AG09319 (cell line): ENCODE measurements around the gene AKAP12.

Experiments used
- DNase-seq: peaks from one replicate; pipeline ENCODE4 v3.0.0-alpha.2; 2010; ENCODE audit warnings: low read depth; ENCODE audit errors: extremely low read depth
- TF ChIP-seq, protein P1 (sequence below): IDR thresholded peaks from 2 replicates; pipeline ENCODE4 v1.5.1; 2011; ENCODE audit warnings: low read depth, mild to moderate bottlenecking, inconsistent platforms, low read length, moderate library complexity

The AKAP12 gene, protein sequence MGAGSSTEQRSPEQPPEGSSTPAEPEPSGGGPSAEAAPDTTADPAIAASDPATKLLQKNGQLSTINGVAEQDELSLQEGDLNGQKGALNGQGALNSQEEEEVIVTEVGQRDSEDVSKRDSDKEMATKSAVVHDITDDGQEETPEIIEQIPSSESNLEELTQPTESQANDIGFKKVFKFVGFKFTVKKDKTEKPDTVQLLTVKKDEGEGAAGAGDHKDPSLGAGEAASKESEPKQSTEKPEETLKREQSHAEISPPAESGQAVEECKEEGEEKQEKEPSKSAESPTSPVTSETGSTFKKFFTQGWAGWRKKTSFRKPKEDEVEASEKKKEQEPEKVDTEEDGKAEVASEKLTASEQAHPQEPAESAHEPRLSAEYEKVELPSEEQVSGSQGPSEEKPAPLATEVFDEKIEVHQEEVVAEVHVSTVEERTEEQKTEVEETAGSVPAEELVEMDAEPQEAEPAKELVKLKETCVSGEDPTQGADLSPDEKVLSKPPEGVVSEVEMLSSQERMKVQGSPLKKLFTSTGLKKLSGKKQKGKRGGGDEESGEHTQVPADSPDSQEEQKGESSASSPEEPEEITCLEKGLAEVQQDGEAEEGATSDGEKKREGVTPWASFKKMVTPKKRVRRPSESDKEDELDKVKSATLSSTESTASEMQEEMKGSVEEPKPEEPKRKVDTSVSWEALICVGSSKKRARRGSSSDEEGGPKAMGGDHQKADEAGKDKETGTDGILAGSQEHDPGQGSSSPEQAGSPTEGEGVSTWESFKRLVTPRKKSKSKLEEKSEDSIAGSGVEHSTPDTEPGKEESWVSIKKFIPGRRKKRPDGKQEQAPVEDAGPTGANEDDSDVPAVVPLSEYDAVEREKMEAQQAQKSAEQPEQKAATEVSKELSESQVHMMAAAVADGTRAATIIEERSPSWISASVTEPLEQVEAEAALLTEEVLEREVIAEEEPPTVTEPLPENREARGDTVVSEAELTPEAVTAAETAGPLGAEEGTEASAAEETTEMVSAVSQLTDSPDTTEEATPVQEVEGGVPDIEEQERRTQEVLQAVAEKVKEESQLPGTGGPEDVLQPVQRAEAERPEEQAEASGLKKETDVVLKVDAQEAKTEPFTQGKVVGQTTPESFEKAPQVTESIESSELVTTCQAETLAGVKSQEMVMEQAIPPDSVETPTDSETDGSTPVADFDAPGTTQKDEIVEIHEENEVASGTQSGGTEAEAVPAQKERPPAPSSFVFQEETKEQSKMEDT (N-terminal part only)

DNA sequence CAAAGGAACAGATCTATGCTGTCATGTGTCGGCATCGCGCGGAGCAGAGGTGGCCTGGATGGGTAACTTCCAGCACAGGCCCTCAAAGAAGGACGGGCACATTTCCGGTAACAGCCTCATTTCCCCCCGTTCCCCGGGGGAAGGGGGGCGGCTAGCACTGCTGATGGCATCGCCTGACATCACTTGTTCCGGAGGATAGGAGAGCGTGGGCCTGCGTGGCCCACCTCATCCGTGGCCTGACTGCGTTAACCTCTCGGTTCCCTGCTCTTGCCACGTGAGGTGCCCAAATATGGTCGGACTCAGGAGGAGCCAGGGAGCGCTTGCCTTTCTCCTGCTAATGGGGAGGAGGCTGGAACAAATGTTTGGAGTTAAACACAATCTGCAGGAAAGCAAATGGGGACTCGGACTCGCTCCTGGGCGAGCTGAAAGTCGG is at the start of gene AKAP12:
Gene AKAP12 (plus strand): TSS at position 365 of the 433 bp plus-strand sequence. CDS start 596 bp downstream, outside the sequence.
- DNase-seq, result peak; percentile 24
- TF ChIP-seq, protein P1, sequence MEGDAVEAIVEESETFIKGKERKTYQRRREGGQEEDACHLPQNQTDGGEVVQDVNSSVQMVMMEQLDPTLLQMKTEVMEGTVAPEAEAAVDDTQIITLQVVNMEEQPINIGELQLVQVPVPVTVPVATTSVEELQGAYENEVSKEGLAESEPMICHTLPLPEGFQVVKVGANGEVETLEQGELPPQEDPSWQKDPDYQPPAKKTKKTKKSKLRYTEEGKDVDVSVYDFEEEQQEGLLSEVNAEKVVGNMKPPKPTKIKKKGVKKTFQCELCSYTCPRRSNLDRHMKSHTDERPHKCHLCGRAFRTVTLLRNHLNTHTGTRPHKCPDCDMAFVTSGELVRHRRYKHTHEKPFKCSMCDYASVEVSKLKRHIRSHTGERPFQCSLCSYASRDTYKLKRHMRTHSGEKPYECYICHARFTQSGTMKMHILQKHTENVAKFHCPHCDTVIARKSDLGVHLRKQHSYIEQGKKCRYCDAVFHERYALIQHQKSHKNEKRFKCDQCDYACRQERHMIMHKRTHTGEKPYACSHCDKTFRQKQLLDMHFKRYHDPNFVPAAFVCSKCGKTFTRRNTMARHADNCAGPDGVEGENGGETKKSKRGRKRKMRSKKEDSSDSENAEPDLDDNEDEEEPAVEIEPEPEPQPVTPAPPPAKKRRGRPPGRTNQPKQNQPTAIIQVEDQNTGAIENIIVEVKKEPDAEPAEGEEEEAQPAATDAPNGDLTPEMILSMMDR, result no peak

DNA sequence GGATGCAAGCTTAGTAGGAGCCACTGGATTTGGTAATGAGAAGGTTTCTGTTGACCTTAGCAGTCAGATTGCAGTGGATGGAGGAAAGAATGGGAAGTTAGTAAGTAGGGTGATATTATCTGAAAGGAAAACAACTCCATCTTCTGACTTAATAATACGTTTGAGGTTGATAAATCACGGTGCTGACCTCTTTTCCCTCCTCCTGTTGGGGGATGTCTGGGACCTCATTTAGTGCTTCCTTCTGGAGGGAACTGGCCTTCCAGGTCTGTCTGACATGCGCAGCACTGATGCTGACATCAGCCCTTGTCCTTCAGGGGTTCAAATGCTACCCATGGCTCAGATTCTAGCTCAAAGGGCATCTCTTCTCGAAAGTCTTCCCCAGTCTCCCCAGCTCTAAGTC is 48.2 kb upstream of the AKAP12 start:
- TF ChIP-seq, protein P1, result no peak
- no peak for DNase-seq

DNA sequence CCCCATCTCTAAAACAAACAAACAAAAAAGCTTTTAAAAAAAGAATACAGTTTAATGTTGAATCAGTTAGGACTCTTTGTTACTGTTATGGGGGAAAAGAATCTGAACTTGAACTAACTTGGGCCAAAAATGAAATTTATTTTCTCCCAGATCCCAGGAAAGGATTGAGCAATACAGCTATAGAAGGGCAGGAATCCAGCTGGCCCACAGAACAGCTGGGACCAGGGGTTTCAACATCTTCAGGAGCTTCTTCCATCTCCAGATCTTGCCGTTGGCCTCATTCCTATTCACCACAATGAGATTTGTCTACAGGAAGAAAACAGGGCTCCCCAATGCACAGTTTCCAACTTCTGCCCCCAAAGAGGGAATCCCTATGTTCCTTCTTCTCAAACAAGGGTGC is 43.2 kb upstream of the AKAP12 start:
- DNase-seq, result peak; percentile 45
- TF ChIP-seq, protein P1, result no peak

DNA sequence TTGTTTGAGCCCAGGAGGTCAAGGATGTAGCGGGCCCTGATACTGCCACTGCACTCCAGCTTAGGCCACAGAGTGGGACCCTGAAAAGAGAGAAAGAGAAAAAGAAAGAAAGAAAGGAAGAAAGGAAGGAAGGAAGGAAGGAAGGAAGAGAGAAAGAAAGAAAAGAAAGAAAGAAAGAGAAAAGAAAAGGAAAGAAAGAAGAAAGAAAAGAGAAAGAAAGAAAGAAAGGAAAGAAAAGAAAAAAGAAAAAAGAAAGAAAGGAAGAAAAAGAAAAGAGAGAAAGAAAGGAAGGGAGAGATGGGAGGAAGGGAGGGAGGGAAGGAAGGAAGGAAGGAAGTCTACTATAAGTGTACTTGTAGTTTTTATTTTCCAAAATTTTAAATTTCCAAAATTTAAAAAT is 42.2 kb upstream of the AKAP12 start:
- DNase-seq, result no peak
- TF ChIP-seq, protein P1, result no peak

DNA sequence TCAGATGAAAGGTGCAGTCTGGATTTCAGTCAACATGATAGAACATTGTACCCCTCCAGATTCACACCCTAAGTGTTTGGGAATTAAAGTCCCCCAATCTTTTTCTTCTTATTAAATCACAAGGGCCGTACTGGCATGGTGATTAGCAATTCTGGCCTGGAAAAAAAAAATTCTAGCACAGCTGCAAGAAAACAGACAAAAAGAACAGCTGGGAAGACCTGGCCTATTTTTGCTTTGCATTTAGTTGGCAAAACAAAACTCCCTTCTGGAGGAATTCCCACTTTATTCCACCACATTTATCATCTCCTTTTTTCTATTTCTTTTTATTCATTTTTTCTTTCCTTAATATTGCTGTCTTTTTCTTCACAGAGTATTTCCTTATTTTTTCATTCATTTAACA is 39.8 kb upstream of the AKAP12 start:
- TF ChIP-seq, protein P1, result no peak
- no peak for DNase-seq

DNA sequence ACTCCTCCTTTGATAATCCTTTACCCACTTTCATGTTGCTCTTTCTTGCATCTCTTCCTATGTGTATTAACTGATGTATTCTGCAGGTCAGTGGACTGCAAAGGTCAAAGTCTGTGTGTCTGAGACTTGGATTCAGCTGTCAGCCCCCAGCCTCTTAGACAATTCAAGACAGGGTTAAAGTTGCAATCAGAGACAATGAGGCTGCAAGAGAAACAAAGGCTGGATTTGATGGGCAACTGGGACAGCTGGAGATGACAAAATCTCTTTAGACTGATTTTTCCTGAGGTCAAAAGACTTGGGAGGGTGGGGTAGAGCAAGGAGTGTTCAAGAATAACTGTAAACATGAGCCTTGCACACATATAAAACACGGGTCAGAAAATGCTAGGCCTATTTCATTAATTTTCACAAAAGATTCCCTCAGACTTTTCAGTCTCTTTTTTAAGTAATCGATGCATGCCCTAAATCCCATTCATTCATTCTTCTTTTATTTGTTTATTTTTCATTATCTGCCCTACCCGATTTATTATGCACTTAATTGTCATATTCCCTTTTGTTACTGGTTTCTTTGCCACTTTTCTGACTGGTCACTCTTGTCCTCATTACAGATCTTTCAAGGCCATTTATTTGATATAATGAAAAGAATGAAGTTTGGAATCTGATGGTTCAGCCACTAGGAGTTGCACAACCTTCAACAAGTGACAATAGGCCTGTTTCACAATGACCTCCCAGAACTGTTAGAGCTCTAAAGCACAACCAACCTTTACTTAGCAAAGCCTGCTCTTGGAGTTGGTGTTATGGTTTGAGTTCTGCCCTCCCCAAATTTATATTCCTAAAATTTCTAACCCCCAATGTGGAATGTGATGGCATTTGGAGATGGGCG is 33.8 kb upstream of the AKAP12 start:
- DNase-seq, result no peak
- TF ChIP-seq, protein P1, result no peak
